HCT116 (cell line): ENCODE measurements around the gene RNF130. TPM values are rescaled to one million over a fixed set of nuclear protein-coding genes. Genes with fewer than 3 reads are reported as not detected.
A peak's percentile ranks its signal among the peaks of the same experiment; 100 is the strongest.

Experiments used
- ATAC-seq: fragments of 200-7000 bp; cut with Tn5 transposase; 2 replicates; pipeline ENCODE4 v1.9.1; 2020; ENCODE audit warnings: mild to moderate bottlenecking, moderate library complexity
- BruUV-seq: library from RNA; stranded (reverse); fragments of 400-500 nt; replicated peaks from 2 replicates; lab custom pipeline; 2021; lab: Mats Ljungman, UMichigan
- CTCF ChIA-PET: fragments of 300-600 bp; sonication (Branson Sonifier 250); formaldehyde crosslinking; loops from one replicate; lab custom pipeline; 2021; ENCODE audit warnings: antibody characterized with exemption; lab: Charles Lee
- POLR2A ChIA-PET: fragments of 300-600, 350-600 bp; sonication (Branson Sonifier 250); formaldehyde crosslinking; loops from one replicate; lab custom pipeline; 2021; ENCODE audit warnings: antibody characterized with exemption; lab: Charles Lee
- RAD21 ChIA-PET, 2 experiments: fragments of 300-600 bp; sonication (Branson Sonifier 250); formaldehyde crosslinking; loops; one replicate each; lab custom pipeline; 2023; ENCODE audit warnings: low total read pairs in 2 of 2; ENCODE audit not compliant: uncharacterized antibody in 2 of 2, unreplicated experiment in 2 of 2, low non-redundant PET in 1 of 2; lab: Charles Lee
- DNase-seq: peaks from one replicate; pipeline ENCODE4 v3.0.0-alpha.2; 2010; ENCODE audit warnings: low read depth, low spot score
- H2AFZ ChIP-seq: fragments of 200-600 bp; shearing (Covaris generic), sonication (generic); 2 replicates; pipeline ENCODE4 v1.6.1; 2017; ENCODE audit warnings: low read depth, mixed run types, mixed read lengths, antibody characterized with exemption, low read length; ENCODE audit not compliant: poor library complexity, severe bottlenecking
- H3K27ac ChIP-seq: 2 replicates; pipeline ENCODE4 v1.5.1; 2012; ENCODE audit warnings: low read depth, low read length
- H3K27me3 ChIP-seq: fragments of 200-600 bp; sonication (generic); 2 replicates; pipeline ENCODE4 v1.6.1; 2016; ENCODE audit warnings: mixed run types, low read length, mixed read lengths; ENCODE audit not compliant: insufficient read depth
- H3K36me3 ChIP-seq, 2 experiments: fragments of 200-500 bp in 1 of 2; fragments of 200-600 bp in 1 of 2; sonication (Bioruptor generic) in 1 of 2; sonication (generic) in 1 of 2; 2 replicates each; pipeline versions ENCODE4 v1.5.1 to v1.6.1; 2014 to 2016; ENCODE audit warnings: low read length in 2 of 2, inconsistent platforms in 1 of 2, mixed read lengths in 1 of 2, mixed run types in 1 of 2; ENCODE audit not compliant: insufficient read depth in 2 of 2, control insufficient read depth in 1 of 2
- H3K4me1 ChIP-seq, 2 experiments: fragments of 200-600 bp in 1 of 2; sonication (generic) in 1 of 2; 2 replicates each; pipeline versions ENCODE4 v1.5.1 to v1.6.1; 2012 to 2017; ENCODE audit warnings: low read length in 2 of 2, inconsistent platforms in 1 of 2, mild to moderate bottlenecking in 1 of 2, mixed read lengths in 1 of 2, mixed run types in 1 of 2, moderate library complexity in 1 of 2; ENCODE audit not compliant: insufficient read depth in 2 of 2, control insufficient read depth in 1 of 2
- H3K4me2 ChIP-seq: fragments of 200-600 bp; sonication (generic); 2 replicates; pipeline ENCODE4 v1.6.1; 2017; ENCODE audit warnings: mixed run types, low read length, mixed read lengths
- H3K4me3 ChIP-seq, 2 experiments: fragments of 200-600 bp in 1 of 2; sonication (generic) in 1 of 2; replicated peaks in 1 of 2; 2 replicates each; pipeline ENCODE4 v1.5.1; 2011 to 2016; ENCODE audit warnings: low read length in 2 of 2, control low read depth in 1 of 2, low read depth in 1 of 2, mild to moderate bottlenecking in 1 of 2, mixed read lengths in 1 of 2, mixed run types in 1 of 2
- H3K79me2 ChIP-seq: fragments of 200-600 bp; sonication (generic); 2 replicates; pipeline ENCODE4 v1.6.1; 2017; ENCODE audit warnings: mild to moderate bottlenecking, mixed run types, low read length, moderate library complexity, mixed read lengths; ENCODE audit not compliant: insufficient read depth
- H3K9ac ChIP-seq: fragments of 200-600 bp; sonication (generic); 2 replicates; pipeline ENCODE4 v1.6.1; 2016; ENCODE audit warnings: low read length, mixed read lengths
- H3K9me2 ChIP-seq: fragments of 200-600 bp; sonication (generic), shearing (Covaris generic); 2 replicates; pipeline ENCODE4 v1.6.1; 2017; ENCODE audit warnings: mixed run types, mild to moderate bottlenecking, moderate library complexity; ENCODE audit not compliant: insufficient read depth
- H3K9me3 ChIP-seq, 2 experiments: fragments of 200-500 bp in 1 of 2; fragments of 200-600 bp in 1 of 2; sonication (Bioruptor generic) in 1 of 2; sonication (generic) in 1 of 2; 2 replicates each; pipeline ENCODE4 v1.6.1; 2014 to 2017; ENCODE audit warnings: low read length in 2 of 2, mixed read lengths in 2 of 2, inconsistent platforms in 1 of 2, low read depth in 1 of 2, mild to moderate bottlenecking in 1 of 2, mixed run types in 1 of 2, moderate library complexity in 1 of 2; ENCODE audit not compliant: control insufficient read depth in 1 of 2, insufficient read depth in 1 of 2
- H4K20me1 ChIP-seq: fragments of 200-600 bp; sonication (generic), shearing (Covaris generic); 2 replicates; pipeline ENCODE4 v1.6.1; 2017; ENCODE audit warnings: mixed run types, mild to moderate bottlenecking, moderate library complexity; ENCODE audit not compliant: insufficient read depth
- ATF3 ChIP-seq: IDR thresholded peaks from 2 replicates; pipeline ENCODE4 v1.6.1; 2012
- CBX3 ChIP-seq: IDR thresholded peaks from 2 replicates; pipeline ENCODE4 v1.6.1; 2012; ENCODE audit warnings: low read depth
- CEBPB ChIP-seq: IDR thresholded peaks from 2 replicates; pipeline ENCODE4 v1.6.1; 2012; ENCODE audit warnings: low read depth
- CTCF ChIP-seq, 3 experiments: fragments of 200-600 bp in 1 of 3; sonication (generic) in 1 of 3; IDR thresholded peaks in 2 of 3; conservative IDR thresholded peaks in 1 of 3; 2 replicates each; pipeline ENCODE4 v1.5.1; 2012 to 2017; ENCODE audit warnings: low read depth in 2 of 3, low read length in 2 of 3, antibody characterized with exemption in 1 of 3, borderline replicate concordance in 1 of 3, control low read depth in 1 of 3, mild to moderate bottlenecking in 1 of 3, mixed read lengths in 1 of 3, mixed run types in 1 of 3, moderate library complexity in 1 of 3; ENCODE audit not compliant: insufficient read depth in 1 of 3
- EZH2phosphoT487 ChIP-seq: fragments of 200-600 bp; IDR thresholded peaks from 2 replicates; pipeline ENCODE4 v1.6.1; 2018; ENCODE audit warnings: antibody characterized with exemption, borderline replicate concordance
- FOSL1 ChIP-seq: IDR thresholded peaks from 2 replicates; pipeline ENCODE4 v1.6.1; 2012; ENCODE audit warnings: low read depth
- JUND ChIP-seq: IDR thresholded peaks from 2 replicates; pipeline ENCODE4 v1.6.1; 2012
- MAX ChIP-seq: IDR thresholded peaks from 2 replicates; pipeline ENCODE4 v1.6.1; 2012
- POLR2AphosphoS5 ChIP-seq: IDR thresholded peaks from 2 replicates; pipeline ENCODE4 v1.6.1; 2011; ENCODE audit warnings: mild to moderate bottlenecking, low read depth, low read length, moderate library complexity
- RAD21 ChIP-seq: IDR thresholded peaks from 2 replicates; pipeline ENCODE4 v1.6.1; 2012; ENCODE audit warnings: low read depth, mild to moderate bottlenecking
- SP1 ChIP-seq: IDR thresholded peaks from 2 replicates; pipeline ENCODE4 v1.6.1; 2012; ENCODE audit warnings: low read depth
- TCF7L2 ChIP-seq: IDR thresholded peaks from 2 replicates; pipeline ENCODE4 v1.7.0; 2011; ENCODE audit warnings: borderline replicate concordance, inconsistent platforms; ENCODE audit not compliant: insufficient read depth, insufficient read length; ENCODE audit errors: extremely low read depth
- ZNF274 ChIP-seq: fragments of 200-500 bp; sonication (Bioruptor generic); IDR thresholded peaks from 2 replicates; pipeline ENCODE4 v1.6.1; 2014; ENCODE audit warnings: mild to moderate bottlenecking, low read depth, low read length, inconsistent platforms
- intact Hi-C: fragments of 100-400 bp; cut with micrococcal nuclease; formaldehyde crosslinking; loops from 2 replicates; pipeline ENCODE4 v1.10.0; 2022
- total RNA-seq: library from RNA; stranded (reverse); gene quantifications from one replicate; pipeline ENCODE4 v1.2.1, GENCODE V29; 2021; ENCODE audit not compliant: unreplicated experiment

The RNF130 gene
- total RNA-seq, 1 experiment from 2014 or later: 34.9 TPM

- Histone ChIP-seq H3K9ac (peak overlapping the region; percentile 62), H3K9me3 (no peaks in the 10 kb centered on the region), H3K9me2 (no peaks in the 10 kb centered on the region), H3K79me2 (no peaks in the 10 kb centered on the region), H3K4me2 (peak overlapping the region; percentile 93), H3K27me3 (no peaks in the 10 kb centered on the region), H3K27ac (no peak overlapping the region; the same call in 1 of the 2 replicates), H3K4me3 (peak overlapping the region; percentile 22 to 59), H4K20me1 (no peaks in the 10 kb centered on the region), H3K36me3 (no peaks in the 10 kb centered on the region), H3K4me1 (peaks cover 6 to 15% of the 10 kb centered on the region in 2 experiments; a peak in 3 of 4 replicates), H2AFZ (peak overlapping the region; percentile 32)
- intact Hi-C loops: loop anchor here (5.0 kb wide), 1 partner anchor 289 kb away; no protein-coding TSS in a partner anchor
- ChIA-PET CTCF (interaction anchor here (0.6 to 1.1 kb wide), 8 partner anchors 11 to 328 kb away, joined by 3 to 4 read pairs (median 3); no protein-coding TSS in a partner anchor), POLR2A (interaction anchor here (0.6 kb wide), 3 partner anchors 116 to 243 kb away, joined by 3 to 7 read pairs (median 4); no protein-coding TSS in a partner anchor), RAD21 (interaction anchor here in 1 of 2 experiments (0.7 kb wide), 1 partner anchor 229 kb away, joined by 3 read pairs; no protein-coding TSS in a partner anchor)
- DNase-seq: peak; percentile 64
- TF ChIP-seq EZH2phosphoT487: no peak
- TF ChIP-seq SP1: no peak
- TF ChIP-seq CTCF (IDR thresholded peaks at IDR 0.05 in 2 of 3, conservative IDR thresholded peaks at IDR 0.05 in 1 of 3; ENCODE audit: borderline replicate concordance in 1 of 3, insufficient read depth in 1 of 3, low read depth in 2 of 3, low read length in 2 of 3): peak in 2 of 3 experiments; percentile 35 to 37; a peak in 3 of 6 replicates
- no peak for TF ChIP-seq CBX3
- TF ChIP-seq TCF7L2: peak; percentile 37
- no peak for TF ChIP-seq JUND
- no peak; the same call in 1 of the 2 replicates for TF ChIP-seq MAX
- no peak for TF ChIP-seq POLR2AphosphoS5
- no peak for TF ChIP-seq CEBPB
- TF ChIP-seq RAD21: peak; percentile 59
- TF ChIP-seq FOSL1: no peak
- no peak for TF ChIP-seq ATF3
- TF ChIP-seq ZNF274: no peak
- BruUV-seq: no TSS peak
- peak; percentile 78 for ATAC-seq
Observed at GRCh38 chr5:180090769-180091546, 19.4 kb upstream of the RNF130 start.
